ENCODE measurements around the gene ALDH16A1. TPM values are rescaled to one million over a fixed set of nuclear protein-coding genes. Genes with fewer than 3 reads are reported as not detected.

ALDH16A1 gene
- total and polyA plus RNA-seq, 10 of the 15 experiments (the other 5 are each of a cell fraction or from before 2014, with no cell fraction given), result 1.7 to 49.3 (median 18.1) TPM

DNA sequence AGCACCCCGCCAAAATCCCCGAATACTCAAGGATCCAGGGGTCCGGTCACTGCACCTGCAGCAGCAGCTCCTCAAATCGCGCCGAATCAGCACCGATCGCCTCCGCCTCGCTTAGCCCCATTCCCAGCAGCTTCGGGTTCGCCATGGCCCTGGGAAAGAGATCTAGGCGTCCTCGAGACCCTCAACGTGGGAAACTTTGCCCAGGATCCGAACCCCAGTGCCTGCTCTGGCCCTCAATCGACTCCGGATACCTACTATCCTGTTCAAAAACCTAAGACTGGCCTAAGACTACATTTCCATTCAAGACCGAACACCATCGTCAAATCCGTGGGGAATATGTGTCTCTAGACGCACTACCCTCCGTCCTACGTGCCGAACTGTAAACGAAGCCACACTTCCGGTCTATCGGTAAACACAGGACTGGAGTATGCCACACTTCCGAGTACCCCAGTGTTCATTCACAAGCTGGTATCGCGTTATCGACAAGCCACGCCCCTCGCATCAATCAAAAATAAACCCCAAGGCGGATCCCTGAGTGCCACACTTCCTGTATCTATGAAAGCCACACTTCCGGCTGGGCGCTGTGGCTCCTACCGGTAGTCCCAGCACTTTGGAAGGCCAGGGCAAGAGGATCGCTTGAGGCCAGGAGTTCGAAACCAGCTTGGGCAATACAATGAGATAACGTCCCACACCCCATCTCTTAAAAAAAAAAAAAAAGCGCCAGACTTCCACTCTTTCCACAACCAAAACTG lies 1.4 kb upstream of the ALDH16A1 start, which contains the start of gene PIH1D1:
TSS of gene PIH1D1 (minus strand) at position 385 of the 752 bp plus-strand sequence. CDS start at position 145, 240 bp downstream.
- in situ Hi-C loops (cut with MboI), result no loop called here
- TF ChIP-seq ZNF24 (IDR thresholded peaks at IDR 0.05) (no peak), MLLT1 (IDR thresholded peaks at IDR 0.05) (no peak), SMAD1 (IDR thresholded peaks at IDR 0.05; ENCODE audit: low read depth, partially characterized antibody) (peak; percentile 79), TCF3 (IDR thresholded peaks at IDR 0.05; ENCODE audit: borderline replicate concordance, insufficient read depth, low read depth, low read length) (no peak), STAT1 (conservative IDR thresholded peaks at IDR 0.05) (no peak), ZZZ3 (IDR thresholded peaks at IDR 0.05; ENCODE audit: control insufficient read depth, insufficient read length, low read depth) (no peak), E2F8 (IDR thresholded peaks at IDR 0.05; ENCODE audit: low read depth, partially characterized antibody) (peak; percentile 54), ZNF217 (IDR thresholded peaks at IDR 0.05) (no peak), EED (IDR thresholded peaks at IDR 0.05; ENCODE audit: low read depth) (peak; percentile 20; the same call in 1 of the 2 replicates), MYC (IDR thresholded peaks at IDR 0.05; ENCODE audit: insufficient read depth, insufficient read length, insufficient replicate concordance, low read length, severe bottlenecking) (no peak), ZNF384 (IDR thresholded peaks at IDR 0.05; ENCODE audit: borderline replicate concordance, low read depth, low read length) (no peak)
- TF ChIP-seq, protein P1, sequence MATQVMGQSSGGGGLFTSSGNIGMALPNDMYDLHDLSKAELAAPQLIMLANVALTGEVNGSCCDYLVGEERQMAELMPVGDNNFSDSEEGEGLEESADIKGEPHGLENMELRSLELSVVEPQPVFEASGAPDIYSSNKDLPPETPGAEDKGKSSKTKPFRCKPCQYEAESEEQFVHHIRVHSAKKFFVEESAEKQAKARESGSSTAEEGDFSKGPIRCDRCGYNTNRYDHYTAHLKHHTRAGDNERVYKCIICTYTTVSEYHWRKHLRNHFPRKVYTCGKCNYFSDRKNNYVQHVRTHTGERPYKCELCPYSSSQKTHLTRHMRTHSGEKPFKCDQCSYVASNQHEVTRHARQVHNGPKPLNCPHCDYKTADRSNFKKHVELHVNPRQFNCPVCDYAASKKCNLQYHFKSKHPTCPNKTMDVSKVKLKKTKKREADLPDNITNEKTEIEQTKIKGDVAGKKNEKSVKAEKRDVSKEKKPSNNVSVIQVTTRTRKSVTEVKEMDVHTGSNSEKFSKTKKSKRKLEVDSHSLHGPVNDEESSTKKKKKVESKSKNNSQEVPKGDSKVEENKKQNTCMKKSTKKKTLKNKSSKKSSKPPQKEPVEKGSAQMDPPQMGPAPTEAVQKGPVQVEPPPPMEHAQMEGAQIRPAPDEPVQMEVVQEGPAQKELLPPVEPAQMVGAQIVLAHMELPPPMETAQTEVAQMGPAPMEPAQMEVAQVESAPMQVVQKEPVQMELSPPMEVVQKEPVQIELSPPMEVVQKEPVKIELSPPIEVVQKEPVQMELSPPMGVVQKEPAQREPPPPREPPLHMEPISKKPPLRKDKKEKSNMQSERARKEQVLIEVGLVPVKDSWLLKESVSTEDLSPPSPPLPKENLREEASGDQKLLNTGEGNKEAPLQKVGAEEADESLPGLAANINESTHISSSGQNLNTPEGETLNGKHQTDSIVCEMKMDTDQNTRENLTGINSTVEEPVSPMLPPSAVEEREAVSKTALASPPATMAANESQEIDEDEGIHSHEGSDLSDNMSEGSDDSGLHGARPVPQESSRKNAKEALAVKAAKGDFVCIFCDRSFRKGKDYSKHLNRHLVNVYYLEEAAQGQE (IDR thresholded peaks at IDR 0.05; ENCODE audit: low read depth, low read length), result no peak

More for the DNA sequence above, 1.4 kb upstream of the ALDH16A1 start, which contains the start of gene PIH1D1:
- Histone ChIP-seq H3K4me1 (ENCODE audit: control insufficient read depth, insufficient read depth, low read length) (peaks cover 12% of the 10 kb centered on the region), H3K9me3 (replicated peaks; ENCODE audit: control insufficient read depth, insufficient read depth, low read length) (no peaks in the 10 kb centered on the region), H4K20me1 (ENCODE audit: control insufficient read depth, insufficient read depth) (no peaks in the 10 kb centered on the region; the same call in 1 of the 2 replicates), H3K27me3 (replicated peaks in 1 of 2; ENCODE audit: control insufficient read depth in 2 of 2, insufficient read depth in 2 of 2, low read length in 1 of 2) (no peaks in the 10 kb centered on the region), H3K36me3 (ENCODE audit: control insufficient read depth in 2 of 2, insufficient read depth in 2 of 2, low read length in 1 of 2) (peaks cover 2 to 6% of the 10 kb centered on the region in 2 experiments; a peak in 3 of 4 replicates), H3K79me2 (ENCODE audit: control insufficient read depth, insufficient read depth, low read length) (peaks cover 32% of the 10 kb centered on the region), H3K27ac (ENCODE audit: control insufficient read depth, insufficient read depth) (peak within 1 kb of the TSS; percentile 100), H2AFZ (ENCODE audit: control insufficient read depth, low read depth, low read length) (peak within 1 kb of the TSS; percentile 94), H3K9ac (ENCODE audit: control insufficient read depth, insufficient read depth, low read length) (peak within 1 kb of the TSS; percentile 100), H3K4me2 (ENCODE audit: control insufficient read depth, insufficient read depth) (peak within 1 kb of the TSS; percentile 98), H3K4me3 (peak within 1 kb of the TSS; percentile 85)
- ChIA-PET POLR2A (interaction anchor here (0.5 to 6.1 kb wide), 24 partner anchors 9 to 537 kb away, joined by 3 to 81 read pairs (median 4); partner anchors contain the start of genes FLT3LG, NOSIP, PRRG2 and RPS11), CTCF (interaction anchor here (0.9 to 5.1 kb wide), 9 partner anchors 8 to 487 kb away, joined by 3 to 46 read pairs (median 5); partner anchors contain the start of gene FLT3LG), RAD21 (ENCODE audit: unreplicated experiment) (interaction anchor here (0.6 to 9.0 kb wide), 7 partner anchors 9 to 225 kb away, joined by 3 to 90 read pairs (median 3); partner anchors contain the start of genes PRMT1 and RPS11), SMC1A (ENCODE audit: uncharacterized antibody, unreplicated experiment) (interaction anchor here (0.8 to 9.0 kb wide), 6 partner anchors 18 to 128 kb away, joined by 3 to 53 read pairs (median 6); partner anchors contain the start of gene FLT3LG)
- FAIRE-seq, result peak; percentile 100
- 1% methylated on average over 42 of the region's 42 CpGs for WGBS (ENCODE audit: insufficient coverage, insufficient replicate concordance, low lambda C conversion rate, missing lambda C conversion rate)
- peak; percentile 99 for DNase-seq (ENCODE audit: low read depth, low spot score)
- TSS peak; percentile 90 for BruUV-seq (replicated peaks)
- intact Hi-C loops (cut with micrococcal nuclease; ENCODE audit: unreplicated experiment), result loop anchor here (1.0 to 5.0 kb wide), 3 partner anchors 19 to 119 kb away; partner anchors contain the start of gene RPL13A
- ATAC-seq, result peak; percentile 77

All from GM12878 (cell line).